HepG2 (cell line): ENCODE results near the gene RNF40. TPM values are rescaled to one million over a fixed set of nuclear protein-coding genes. Genes with fewer than 3 reads are reported as not detected.
A peak's percentile ranks its signal among the peaks of the same experiment; 100 is the strongest.

Source experiments
- CSRNP1 ChIP-seq: sonication (generic); formaldehyde crosslinking; IDR thresholded peaks from 2 replicates; pipeline ENCODE4 v1.8.1; 2023; ENCODE audit warnings: mild to moderate bottlenecking, missing genetic modification reagents
- E2F2 ChIP-seq: sonication (generic); formaldehyde crosslinking; IDR thresholded peaks from 2 replicates; pipeline ENCODE4 v1.4.0; 2020; ENCODE audit warnings: missing genetic modification reagents, borderline replicate concordance
- GLI4 ChIP-seq: sonication (generic); formaldehyde crosslinking; IDR thresholded peaks from 2 replicates; pipeline ENCODE4 v1.5.1; 2020; ENCODE audit warnings: missing genetic modification reagents, mild to moderate bottlenecking, moderate library complexity, borderline replicate concordance
- MAF1 ChIP-seq: sonication (generic); formaldehyde crosslinking; IDR thresholded peaks from 2 replicates; pipeline ENCODE4 v1.5.0; 2020; ENCODE audit warnings: missing genetic modification reagents, borderline replicate concordance
- NR2C2 ChIP-seq: sonication (generic); formaldehyde crosslinking; IDR thresholded peaks from 2 replicates; pipeline ENCODE4 v1.4.0; 2020; ENCODE audit warnings: missing genetic modification reagents, mild to moderate bottlenecking, moderate library complexity, borderline replicate concordance
- PHF21A ChIP-seq: sonication (generic); formaldehyde crosslinking; IDR thresholded peaks from 2 replicates; pipeline ENCODE4 v1.5.0; 2020; ENCODE audit warnings: mild to moderate bottlenecking, missing genetic modification reagents
- SIN3B ChIP-seq: fragments of 150-350 bp; IDR thresholded peaks from 2 replicates; pipeline ENCODE4 v1.6.1; 2014; ENCODE audit warnings: low read length
- TERF1 ChIP-seq: sonication (generic); formaldehyde crosslinking; IDR thresholded peaks from 2 replicates; pipeline ENCODE4 v1.8.0; 2022; ENCODE audit warnings: mild to moderate bottlenecking, missing genetic modification reagents, moderate library complexity
- TFE3 ChIP-seq: IDR thresholded peaks from 2 replicates; pipeline ENCODE4 v1.6.1; 2016
- U2AF1 ChIP-seq: fragments of 200-400 bp; formaldehyde crosslinking; optimal IDR thresholded peaks from 2 replicates; pipeline ENCODE3; 2017; ENCODE audit warnings: mild to moderate bottlenecking, low read depth, low read length
- ZBTB39 ChIP-seq: sonication (generic); formaldehyde crosslinking; IDR thresholded peaks from 2 replicates; pipeline ENCODE4 v1.5.0; 2020; ENCODE audit warnings: missing genetic modification reagents
- ZFP91 ChIP-seq: sonication (generic); formaldehyde crosslinking; IDR thresholded peaks from 2 replicates; pipeline ENCODE4 v1.9.0; 2022; ENCODE audit warnings: missing genetic modification reagents, mild to moderate bottlenecking, borderline replicate concordance
- ZNF256 ChIP-seq: sonication (generic); formaldehyde crosslinking; conservative IDR thresholded peaks from 2 replicates; pipeline ENCODE4 v1.4.0; 2020; ENCODE audit warnings: missing genetic modification reagents
- ZNF547 ChIP-seq: sonication (generic); formaldehyde crosslinking; IDR thresholded peaks from 2 replicates; pipeline ENCODE4 v1.5.1; 2020; ENCODE audit warnings: mild to moderate bottlenecking, missing genetic modification reagents
- ZNF841 ChIP-seq: sonication (generic); formaldehyde crosslinking; IDR thresholded peaks from 2 replicates; pipeline ENCODE4 v1.8.1; 2023; ENCODE audit warnings: missing genetic modification reagents, borderline replicate concordance
- polyA plus RNA-seq, 8 experiments: library from polyadenylated mRNA; depleted of rRNA in 3 of 8; stranded (reverse) in 7 of 8; unstranded in 1 of 8; fragments of >200 nt; fragmentation: Illumina TruSeq in 4 of 8; extraction: Trizol in 4 of 8; gene quantifications; 2 replicates each; pipeline versions ENCODE4 v1.2.1 to v1.2.3, GENCODE V29; 2011 to 2016; ENCODE audit warnings: low read depth in 4 of 8, missing spikeins in 1 of 8, mixed read lengths in 1 of 8; ENCODE audit not compliant: insufficient read depth in 1 of 8
- total RNA-seq, 5 experiments: library from RNA; depleted of rRNA; stranded (reverse); fragments of >200 nt; fragmentation: Illumina TruSeq; extraction: Trizol; gene quantifications; 2 replicates each; pipeline ENCODE4 v1.2.3, GENCODE V29; 2016; ENCODE audit warnings: low read depth in 1 of 5

RNF40 gene
- total and polyA plus RNA-seq, 2 of the 13 experiments (the other 11 are each of a cell fraction or from before 2014, with no cell fraction given), result 84.0 to 85.6 TPM

- TF ChIP-seq MAF1 (CRISPR knock-in tag) (peak; percentile 73; the same call in 1 of the 2 replicates), NR2C2 (CRISPR knock-in tag) (peak; percentile 59), GLI4 (CRISPR knock-in tag) (peak; percentile 51; the same call in 1 of the 2 replicates), PHF21A (peak; percentile 64; the same call in 1 of the 2 replicates), TFE3 (CRISPR knock-in tag) (0 out of 2 replicates have a peak, but pooled peaks have one; percentile 52), ZNF547 (peak; percentile 26; the same call in 1 of the 2 replicates), CSRNP1 (CRISPR knock-in tag) (peak; percentile 90; the same call in 1 of the 2 replicates), ZBTB39 (CRISPR knock-in tag) (no peak; the same call in 1 of the 2 replicates), TERF1 (CRISPR knock-in tag) (no peak), E2F2 (CRISPR knock-in tag) (no peak), ZNF841 (CRISPR knock-in tag) (no peak), SIN3B (peak; percentile 77), ZNF256 (CRISPR knock-in tag) (0 out of 2 replicates have a peak, but pooled peaks have one; percentile 71), ZFP91 (peak; percentile 58; the same call in 1 of the 2 replicates), U2AF1 (no peak)
Observed at GRCh38 chr16:30761928-30762902, at the start of gene RNF40, which contains the start of gene CFAP119 (continued).
